Measurements from ENCODE around the gene CLK1. TPM values are rescaled to one million over a fixed set of nuclear protein-coding genes. Genes with fewer than 3 reads are reported as not detected.
"Not testable (repeated sequence)": the region's sequence is repeated elsewhere in the genome, so short reads cannot be mapped to it uniquely, and the experiment has no call there.

CLK1 gene
- total and polyA plus RNA-seq, 2 of the 13 experiments (the other 11 are each of a cell fraction or from before 2014, with no cell fraction given): 66.6 to 101 TPM

- TF ChIP-seq CSRNP1 (CRISPR knock-in tag; IDR thresholded peaks at IDR 0.05) (peak; percentile 94), ZFP36L1 (CRISPR knock-in tag; IDR thresholded peaks at IDR 0.05) (peak; percentile 96), ZNF580 (CRISPR knock-in tag; IDR thresholded peaks at IDR 0.05; ENCODE audit: borderline replicate concordance, low read depth) (no peak), REPIN1 (CRISPR knock-in tag; IDR thresholded peaks at IDR 0.05; ENCODE audit: borderline replicate concordance, low read depth) (peak; percentile 98), MAF1 (CRISPR knock-in tag; IDR thresholded peaks at IDR 0.05; ENCODE audit: borderline replicate concordance) (peak; percentile 97), GLI4 (CRISPR knock-in tag; IDR thresholded peaks at IDR 0.05; ENCODE audit: borderline replicate concordance) (peak; percentile 38; the same call in 1 of the 2 replicates), PHB2 (IDR thresholded peaks at IDR 0.05; ENCODE audit: partially characterized antibody) (no peak), POGZ (CRISPR knock-in tag; IDR thresholded peaks at IDR 0.05) (peak; percentile 84), TAF1 (CRISPR knock-in tag; IDR thresholded peaks at IDR 0.05) (peak; percentile 84), ZNF569 (CRISPR knock-in tag; IDR thresholded peaks at IDR 0.05; ENCODE audit: borderline replicate concordance) (peak; percentile 91; the same call in 1 of the 2 replicates), FIP1L1 (IDR thresholded peaks at IDR 0.05; ENCODE audit: borderline replicate concordance, insufficient read depth, low read depth, low read length) (no peak), MAZ (IDR thresholded peaks at IDR 0.05; ENCODE audit: borderline replicate concordance, low read depth, low read length) (peak; percentile 75; the same call in 1 of the 2 replicates), MAZ (CRISPR knock-in tag; IDR thresholded peaks at IDR 0.05; ENCODE audit: low read depth) (0 out of 2 replicates have a peak, but pooled peaks have one; percentile 30), TEAD3 (CRISPR knock-in tag; optimal IDR thresholded peaks at IDR 0.05; ENCODE audit: borderline replicate concordance) (peak; percentile 69), RBFOX2 (IDR thresholded peaks at IDR 0.05; ENCODE audit: low read depth, low read length) (peak; percentile 1; the same call in 1 of the 2 replicates), HNF4A (CRISPR knock-in tag; IDR thresholded peaks at IDR 0.05) (no peak), ZBTB38 (CRISPR knock-in tag; IDR thresholded peaks at IDR 0.05) (peak; percentile 13), TCF12 (IDR thresholded peaks at IDR 0.05) (no peak), TCF12 (CRISPR knock-in tag; IDR thresholded peaks at IDR 0.05) (peak; percentile 67; the same call in 1 of the 2 replicates), IKZF1 (IDR thresholded peaks at IDR 0.05) (no peak)
These were observed 24.5 kb upstream of the CLK1 start, which contains the start of the genes NIF3L1 and PPIL3 (continued) for GRCh38 chr2:200888704-200889625.

- ATAC-seq; H3K27ac ChIP-seq (ENCODE audit: extremely low read length, insufficient read depth, low read length); H3K79me2 ChIP-seq (ENCODE audit: insufficient read depth, low read length); FAIRE-seq; BruUV-seq (replicated peaks); H3K4me2 ChIP-seq (ENCODE audit: low read depth, low read length); H2AFZ ChIP-seq (ENCODE audit: low read length); H3K9me3 ChIP-seq (ENCODE audit: low read length); H4K20me1 ChIP-seq (ENCODE audit: insufficient read depth, low read length); CTCF ChIA-PET (ENCODE audit: low intra/inter-chr PET ratio, low total read pairs); in situ Hi-C loops (cut with HindIII; ENCODE audit: extremely low pct_ligation_motif_present, low pct_unique_long_range_greater_than_20kb); H3K4me3 ChIP-seq (replicated peaks in 1 of 3; ENCODE audit: insufficient read depth in 1 of 3, low read depth in 2 of 3, low read length in 3 of 3); H3K27me3 ChIP-seq (ENCODE audit: control insufficient read depth in 1 of 2, insufficient read depth in 2 of 2, low read length in 2 of 2); POLR2A ChIA-PET; DNase-seq (ENCODE audit: low spot score); H3K9ac ChIP-seq (ENCODE audit: insufficient read depth, low read depth, low read length): not testable (repeated sequence)
- Histone ChIP-seq H3K36me3 (replicated peaks in 1 of 2; ENCODE audit: control insufficient read depth in 1 of 2, insufficient read depth in 2 of 2, low read length in 2 of 2) (peaks cover 12 to 57% of the 10 kb centered on the region in 2 experiments), H3K4me1 (ENCODE audit: insufficient read depth, low read length) (peaks cover 34% of the 10 kb centered on the region)
- intact Hi-C loops (cut with micrococcal nuclease; ENCODE audit: unreplicated experiment): loop anchor here (10.0 kb wide), 1 partner anchor 137 kb away; no protein-coding TSS in a partner anchor
- WGBS (ENCODE audit: low lambda C conversion rate): 94% methylated on average over 2 of the region's 2 CpGs
These were observed 17.3 kb upstream of the CLK1 start for GRCh38 chr2:200881715-200882249.
